ENCODE measurements around the gene SGTA.

Gene SGTA

GRCh38 chr19:2768365-2769132 lies 14.5 kb downstream of the SGTA start:
- no peak for DNase-seq

- DNase-seq: no peak
Observed at GRCh38 chr19:2767688-2768087, 15.4 kb downstream of the SGTA start.

- no peak for DNase-seq
Observed at GRCh38 chr19:2766594-2767372, 16.3 kb downstream of the SGTA start.

GRCh38 chr19:2765376-2765775 lies 17.7 kb downstream of the SGTA start:
- no peak for DNase-seq

GRCh38 chr19:2764945-2765344 lies 18.1 kb downstream of the SGTA start:
- no peak for DNase-seq

- no peak for DNase-seq
Observed at GRCh38 chr19:2763687-2764086, 19.4 kb downstream of the SGTA start.

GRCh38 chr19:2762783-2763496 lies 20.1 kb downstream of the SGTA start:
- DNase-seq: no peak

GRCh38 chr19:2761876-2762782 lies 20.9 kb downstream of the SGTA start:
- DNase-seq: no peak

- DNase-seq: no peak
Observed at GRCh38 chr19:2761309-2761677, 21.8 kb downstream of the SGTA start.

- DNase-seq: no peak
Observed at GRCh38 chr19:2759965-2760364, 23.1 kb downstream of the SGTA start.

- no peak for DNase-seq
Observed at GRCh38 chr19:2759362-2759761, 23.7 kb downstream of the SGTA start.

GRCh38 chr19:2758601-2759313 lies 24.3 kb downstream of the SGTA start:
- no peak for DNase-seq

- no peak for DNase-seq
Observed at GRCh38 chr19:2756921-2757881, 25.9 kb downstream of the SGTA start.

- no peak for DNase-seq
Observed at GRCh38 chr19:2756477-2756876, 26.6 kb downstream of the SGTA start.

GRCh38 chr19:2755811-2756210 lies 27.3 kb downstream of the SGTA start:
- DNase-seq: no peak

GRCh38 chr19:2755448-2755705 lies 27.7 kb downstream of the SGTA start:
- no peak for DNase-seq

GRCh38 chr19:2754659-2755447 lies 28.2 kb downstream of the SGTA start:
- DNase-seq: no peak

GRCh38 chr19:2751438-2751830 lies 31.6 kb downstream of the SGTA start:
- DNase-seq: no peak

GRCh38 chr19:2750808-2751437 lies 32.1 kb downstream of the SGTA start:
- no peak for DNase-seq

- DNase-seq: no peak
Observed at GRCh38 chr19:2747349-2747748, 35.7 kb downstream of the SGTA start.

Measured in T1000 (cell line).